GM10266 (cell line): ENCODE results near the gene PDK2.
"Not testable (repeated sequence)": the region's sequence is repeated elsewhere in the genome, so short reads cannot be mapped to it uniquely, and the experiment has no call there.

ENCODE experiments used
- DNase-seq: peaks from one replicate; pipeline ENCODE4 v3.0.0; 2012; ENCODE audit errors: extremely low spot score
- CTCF ChIP-seq: IDR thresholded peaks from 2 replicates; pipeline ENCODE4 v1.5.1; 2012; ENCODE audit warnings: mild to moderate bottlenecking, low read depth; ENCODE audit not compliant: control insufficient read depth, insufficient read depth; ENCODE audit errors: missing control alignments

Gene PDK2

GRCh38 chr17:50058296-50058953 is 36.7 kb upstream of the PDK2 start:
- no peak for DNase-seq
- no peak for TF ChIP-seq CTCF

- DNase-seq, result no peak
- no peak for TF ChIP-seq CTCF
These were observed 35.9 kb upstream of the PDK2 start for GRCh38 chr17:50059256-50059655.

GRCh38 chr17:50059759-50060273 is 35.3 kb upstream of the PDK2 start:
- DNase-seq, result no peak
- TF ChIP-seq CTCF, result no peak

- TF ChIP-seq CTCF, result no peak
- DNase-seq, result no peak
These were observed 34.0 kb upstream of the PDK2 start for GRCh38 chr17:50060951-50061712.

- DNase-seq, result not testable (repeated sequence)
These were observed 33.5 kb upstream of the PDK2 start for GRCh38 chr17:50061713-50062045.

- DNase-seq, result no peak
- no peak for TF ChIP-seq CTCF
These were observed 32.6 kb upstream of the PDK2 start for GRCh38 chr17:50062293-50063243.

- DNase-seq, result no peak
These were observed 31.4 kb upstream of the PDK2 start for GRCh38 chr17:50063561-50064252.

More at GRCh38 chr17:50063561-50064252, 31.4 kb upstream of the PDK2 start:
- no peak for TF ChIP-seq CTCF
